ENCODE results near the gene DISP1.
"Not testable (repeated sequence)": the region's sequence is repeated elsewhere in the genome, so short reads cannot be mapped to it uniquely, and the experiment has no call there.

- TF ChIP-seq EZH2phosphoT487 (IDR thresholded peaks at IDR 0.05; ENCODE audit: borderline replicate concordance, low read length); CTCF (conservative IDR thresholded peaks at IDR 0.05; ENCODE audit: low read depth, low read length): not testable (repeated sequence)
Measured at GRCh38 chr1:222850550-222850949, 35.7 kb downstream of the DISP1 start.

All from PC-3 (cell line).